ENCODE data around the gene ZNF226.
"Not testable (repeated sequence)": the region's sequence is repeated elsewhere in the genome, so short reads cannot be mapped to it uniquely, and the experiment has no call there.

Gene ZNF226

GRCh38 chr19:44164673-44165512, at the start of gene ZNF226:
TSS of gene ZNF226 (plus strand) at chr19:44165100. CDS start at chr19:44170081, 4,981 bp downstream.
- peak within 1 kb of the TSS; percentile 48 for H3K27ac ChIP-seq (ENCODE audit: low read depth, low read length)
- peak within 1 kb of the TSS; percentile 97 to 99 for H3K4me3 ChIP-seq (ENCODE audit: low read depth in 1 of 2, low read length in 2 of 2)
- peaks cover 29 to 41% of the 10 kb centered on the region in 2 donors for H3K9me3 ChIP-seq (ENCODE audit: control insufficient read depth in 1 of 2, low read length in 2 of 2)
- H3K27me3 ChIP-seq (ENCODE audit: control insufficient read depth in 1 of 2, insufficient read depth in 2 of 2, low read length in 2 of 2), result no peaks in the 10 kb centered on the region
- peaks cover 26 to 31% of the 10 kb centered on the region in 2 donors for H3K36me3 ChIP-seq (ENCODE audit: control insufficient read depth in 1 of 2, insufficient read depth in 2 of 2, low read length in 2 of 2)
- H3K4me1 ChIP-seq (ENCODE audit: control insufficient read depth in 1 of 2, insufficient read depth in 2 of 2, low read length in 2 of 2), result peaks cover 6 to 8% of the 10 kb centered on the region in 2 donors
- peak within 1 kb of the TSS; percentile 79 to 81 for H3K9ac ChIP-seq (ENCODE audit: low read depth in 1 of 2, low read length in 2 of 2)

GRCh38 chr19:44121162-44121561, 43.7 kb upstream of the ZNF226 start:
- peaks cover 12 to 69% of the 10 kb centered on the region in 2 donors for H3K36me3 ChIP-seq (ENCODE audit: control insufficient read depth in 1 of 2, insufficient read depth in 2 of 2, low read length in 2 of 2)

GRCh38 chr19:44131955-44132354, 32.9 kb upstream of the ZNF226 start:
- Histone ChIP-seq H3K36me3 (ENCODE audit: control insufficient read depth in 1 of 2, insufficient read depth in 2 of 2, low read length in 2 of 2) (peaks cover 19 to 43% of the 10 kb centered on the region in 2 donors), H3K4me1 (ENCODE audit: control insufficient read depth in 1 of 2, insufficient read depth in 2 of 2, low read length in 2 of 2) (no peaks in the 10 kb centered on the region), H3K27me3 (ENCODE audit: control insufficient read depth in 1 of 2, insufficient read depth in 2 of 2, low read length in 2 of 2) (no peaks in the 10 kb centered on the region), H3K9ac (ENCODE audit: low read depth in 1 of 2, low read length in 2 of 2) (no peak overlapping the region), H3K4me3 (ENCODE audit: low read depth in 1 of 2, low read length in 2 of 2) (peak overlapping the region in 1 of 2 donors; percentile 6), H3K27ac (ENCODE audit: low read depth, low read length) (no peak overlapping the region), H3K9me3 (ENCODE audit: control insufficient read depth in 1 of 2, low read length in 2 of 2) (peaks cover 40 to 50% of the 10 kb centered on the region in 2 donors)

More at GRCh38 chr19:44121162-44121561, 43.7 kb upstream of the ZNF226 start:
- peaks cover 5 to 19% of the 10 kb centered on the region in 2 donors for H3K9me3 ChIP-seq (ENCODE audit: control insufficient read depth in 1 of 2, low read length in 2 of 2)
- not testable (repeated sequence) for H3K9ac ChIP-seq (ENCODE audit: low read depth in 1 of 2, low read length in 2 of 2); H3K27me3 ChIP-seq (ENCODE audit: control insufficient read depth in 1 of 2, insufficient read depth in 2 of 2, low read length in 2 of 2); H3K4me1 ChIP-seq (ENCODE audit: control insufficient read depth in 1 of 2, insufficient read depth in 2 of 2, low read length in 2 of 2); H3K27ac ChIP-seq (ENCODE audit: low read depth, low read length); H3K4me3 ChIP-seq (ENCODE audit: low read depth in 1 of 2, low read length in 2 of 2)

DNA sequence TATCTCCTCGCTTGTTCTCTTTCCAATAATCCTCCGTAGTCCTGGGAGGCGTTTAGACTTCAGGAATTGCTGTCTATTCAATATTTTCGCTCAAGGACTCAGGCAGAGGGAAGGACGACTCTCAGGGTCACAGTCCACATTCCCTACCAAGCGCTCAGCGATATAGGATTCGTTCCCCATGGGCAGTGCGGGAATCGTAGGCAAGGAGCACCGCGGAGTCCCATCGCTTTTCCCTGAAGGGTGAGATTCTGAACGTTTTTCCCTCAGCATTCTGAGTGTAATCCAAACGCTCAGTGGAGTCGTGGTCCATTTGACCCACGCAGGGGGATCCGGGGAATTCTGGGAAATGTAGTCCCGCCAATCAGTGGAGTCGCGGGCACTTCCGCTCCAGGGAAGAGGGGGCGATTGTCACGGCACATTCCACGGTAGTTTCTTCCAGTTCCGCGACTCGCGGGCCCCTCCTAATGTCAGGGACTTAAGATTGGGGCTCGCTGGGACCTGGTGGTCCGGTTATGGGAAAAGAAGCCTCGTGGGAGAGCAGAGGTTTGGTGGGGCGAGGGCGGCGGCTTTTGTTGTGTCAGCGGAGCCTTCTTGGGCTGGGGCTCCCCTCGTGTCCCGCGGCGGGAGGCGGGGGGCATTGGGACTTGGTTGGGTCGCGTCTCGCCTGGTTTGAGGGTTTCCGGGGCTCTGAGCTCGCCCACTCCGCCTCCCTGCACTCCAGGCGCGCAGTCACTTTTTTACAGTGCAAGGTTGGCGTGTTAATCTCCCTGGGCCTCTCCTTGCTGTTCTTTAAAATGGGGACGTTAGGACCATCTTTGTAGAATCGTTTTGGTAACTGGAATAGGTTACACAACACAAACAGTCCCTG, 23.5 kb upstream of the ZNF226 start, which contains the start of gene ZNF234:
Gene ZNF234, plus strand, starts transcription at position 364 of the 868 bp plus-strand sequence. CDS start 3,079 bp downstream, outside the sequence.
- H3K9ac ChIP-seq (ENCODE audit: low read depth in 1 of 2, low read length in 2 of 2), result peak within 1 kb of the TSS; percentile 63 to 67
- H3K4me1 ChIP-seq (ENCODE audit: control insufficient read depth in 1 of 2, insufficient read depth in 2 of 2, low read length in 2 of 2), result peaks cover 9% of the 10 kb centered on the region in 2 donors
- H3K27me3 ChIP-seq (ENCODE audit: control insufficient read depth in 1 of 2, insufficient read depth in 2 of 2, low read length in 2 of 2), result no peaks in the 10 kb centered on the region
- H3K9me3 ChIP-seq (ENCODE audit: control insufficient read depth in 1 of 2, low read length in 2 of 2), result no peaks in the 10 kb centered on the region
- H3K36me3 ChIP-seq (ENCODE audit: control insufficient read depth in 1 of 2, insufficient read depth in 2 of 2, low read length in 2 of 2), result peaks cover 12 to 13% of the 10 kb centered on the region in 2 donors
- peak within 1 kb of the TSS; percentile 46 for H3K27ac ChIP-seq (ENCODE audit: low read depth, low read length)
- peak within 1 kb of the TSS; percentile 91 to 96 for H3K4me3 ChIP-seq (ENCODE audit: low read depth in 1 of 2, low read length in 2 of 2)

DNA sequence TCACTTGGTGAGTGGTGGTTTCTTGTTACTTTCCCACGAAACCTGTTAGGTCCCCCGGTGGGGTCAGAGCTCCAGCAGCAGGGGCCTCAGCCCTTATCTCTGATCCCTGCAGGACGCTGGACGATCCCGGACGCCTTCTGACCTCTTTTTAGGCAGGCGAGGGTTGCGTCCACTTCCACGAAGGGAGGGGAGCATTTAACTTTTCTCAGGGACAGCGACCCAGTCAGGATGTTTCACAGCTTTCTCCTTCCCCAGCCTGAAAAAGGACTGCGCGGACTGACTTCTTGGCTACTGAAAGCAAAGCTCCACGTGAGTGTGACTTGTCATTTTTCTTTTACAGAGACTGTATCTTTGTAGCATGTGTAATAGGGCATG, 22.9 kb upstream of the ZNF226 start:
- H3K27ac ChIP-seq (ENCODE audit: low read depth, low read length), result no peak overlapping the region
- H3K4me1 ChIP-seq (ENCODE audit: control insufficient read depth in 1 of 2, insufficient read depth in 2 of 2, low read length in 2 of 2), result peaks cover 9% of the 10 kb centered on the region in 2 donors
- no peaks in the 10 kb centered on the region for H3K9me3 ChIP-seq (ENCODE audit: control insufficient read depth in 1 of 2, low read length in 2 of 2)
- peaks cover 12 to 13% of the 10 kb centered on the region in 2 donors for H3K36me3 ChIP-seq (ENCODE audit: control insufficient read depth in 1 of 2, insufficient read depth in 2 of 2, low read length in 2 of 2)
- peak overlapping the region; percentile 91 to 96 for H3K4me3 ChIP-seq (ENCODE audit: low read depth in 1 of 2, low read length in 2 of 2)
- H3K9ac ChIP-seq (ENCODE audit: low read depth in 1 of 2, low read length in 2 of 2), result peak overlapping the region; percentile 63 to 67
- no peaks in the 10 kb centered on the region for H3K27me3 ChIP-seq (ENCODE audit: control insufficient read depth in 1 of 2, insufficient read depth in 2 of 2, low read length in 2 of 2)

DNA sequence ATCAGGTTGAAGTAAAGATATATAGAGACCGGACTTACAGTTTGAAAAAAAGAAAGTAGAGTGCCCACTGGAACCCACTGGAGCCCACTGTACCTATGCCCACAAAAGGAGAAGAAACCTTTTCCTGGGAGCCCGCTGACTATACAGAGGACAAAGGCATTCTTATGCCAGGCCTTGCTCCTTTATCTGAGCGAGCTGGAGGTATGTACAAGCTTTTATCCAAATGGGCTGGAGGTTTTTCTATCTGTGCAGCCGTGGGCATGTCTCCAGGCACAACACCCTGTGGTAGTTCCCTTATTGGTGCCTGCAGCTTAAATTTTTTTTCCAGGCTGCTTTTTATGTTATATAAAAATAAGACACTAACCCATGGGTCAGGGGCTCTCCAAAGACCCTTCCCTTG, 15.1 kb upstream of the ZNF226 start:
- peaks cover 14 to 16% of the 10 kb centered on the region in 2 donors for H3K9me3 ChIP-seq (ENCODE audit: control insufficient read depth in 1 of 2, low read length in 2 of 2)
- H3K27ac ChIP-seq (ENCODE audit: low read depth, low read length), result no peak overlapping the region
- H3K4me3 ChIP-seq (ENCODE audit: low read depth in 1 of 2, low read length in 2 of 2), result no peak overlapping the region
- no peaks in the 10 kb centered on the region for H3K27me3 ChIP-seq (ENCODE audit: control insufficient read depth in 1 of 2, insufficient read depth in 2 of 2, low read length in 2 of 2)
- H3K36me3 ChIP-seq (ENCODE audit: control insufficient read depth in 1 of 2, insufficient read depth in 2 of 2, low read length in 2 of 2), result peaks cover 40 to 74% of the 10 kb centered on the region in 2 donors
- H3K4me1 ChIP-seq (ENCODE audit: control insufficient read depth in 1 of 2, insufficient read depth in 2 of 2, low read length in 2 of 2), result no peaks in the 10 kb centered on the region
- H3K9ac ChIP-seq (ENCODE audit: low read depth in 1 of 2, low read length in 2 of 2), result no peak overlapping the region

DNA sequence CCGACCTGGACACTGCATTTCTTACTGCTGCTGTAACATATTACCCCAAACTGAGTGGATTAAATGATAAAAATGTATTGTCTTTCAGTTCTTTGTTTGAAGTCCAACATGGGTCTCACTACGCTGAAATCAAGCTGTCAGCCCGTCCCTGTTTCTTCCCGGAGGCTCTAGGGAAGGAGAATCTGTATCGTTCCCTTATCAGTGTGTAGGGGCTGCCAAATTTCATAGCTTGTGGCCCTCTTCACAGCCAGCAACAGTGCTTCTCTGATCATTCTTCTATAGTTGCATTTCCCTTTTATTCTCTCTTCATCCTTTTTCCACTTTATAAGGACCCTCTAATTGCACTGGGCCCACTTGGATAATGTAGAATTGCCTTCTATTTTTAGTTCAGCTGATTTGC, 13.4 kb upstream of the ZNF226 start:
- H3K36me3 ChIP-seq (ENCODE audit: control insufficient read depth in 1 of 2, insufficient read depth in 2 of 2, low read length in 2 of 2), result peaks cover 40 to 78% of the 10 kb centered on the region in 2 donors
- H3K9ac ChIP-seq (ENCODE audit: low read depth in 1 of 2, low read length in 2 of 2), result no peak overlapping the region
- no peak overlapping the region for H3K4me3 ChIP-seq (ENCODE audit: low read depth in 1 of 2, low read length in 2 of 2)
- H3K27me3 ChIP-seq (ENCODE audit: control insufficient read depth in 1 of 2, insufficient read depth in 2 of 2, low read length in 2 of 2), result no peaks in the 10 kb centered on the region
- no peak overlapping the region for H3K27ac ChIP-seq (ENCODE audit: low read depth, low read length)
- H3K4me1 ChIP-seq (ENCODE audit: control insufficient read depth in 1 of 2, insufficient read depth in 2 of 2, low read length in 2 of 2), result no peaks in the 10 kb centered on the region
- peaks cover 24 to 27% of the 10 kb centered on the region in 2 donors for H3K9me3 ChIP-seq (ENCODE audit: control insufficient read depth in 1 of 2, low read length in 2 of 2)

- peaks cover 55 to 64% of the 10 kb centered on the region in 2 donors for H3K9me3 ChIP-seq (ENCODE audit: control insufficient read depth in 1 of 2, low read length in 2 of 2)
- H3K4me3 ChIP-seq (ENCODE audit: low read depth in 1 of 2, low read length in 2 of 2), result peak overlapping the region in 1 of 2 donors; percentile 12
Observed at GRCh38 chr19:44156475-44156874, 8.4 kb upstream of the ZNF226 start.

DNA sequence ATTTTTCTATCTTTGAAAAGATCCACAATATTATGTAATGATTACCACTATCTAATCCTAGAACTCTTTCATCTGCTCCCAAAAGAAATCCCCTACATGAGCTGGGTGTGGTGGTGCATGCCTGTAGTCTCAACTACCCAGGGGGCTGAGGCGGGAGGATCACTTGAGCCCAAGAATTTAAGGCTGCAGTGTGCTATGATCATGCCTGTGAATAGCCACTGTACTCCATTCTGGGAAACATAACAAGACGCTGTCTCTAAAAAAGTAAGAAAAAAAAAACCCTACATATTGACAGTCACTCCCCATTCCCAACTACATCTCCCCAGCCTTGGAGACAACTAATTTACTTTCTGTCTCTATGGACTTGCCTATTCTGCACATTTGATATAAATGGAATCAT, 1.1 kb upstream of the ZNF226 start:
- H3K9me3 ChIP-seq (ENCODE audit: control insufficient read depth in 1 of 2, low read length in 2 of 2), result peaks cover 27 to 42% of the 10 kb centered on the region in 2 donors
- no peak overlapping the region for H3K27ac ChIP-seq (ENCODE audit: low read depth, low read length)
- peaks cover 20% of the 10 kb centered on the region in 2 donors for H3K36me3 ChIP-seq (ENCODE audit: control insufficient read depth in 1 of 2, insufficient read depth in 2 of 2, low read length in 2 of 2)
- peaks cover 6 to 8% of the 10 kb centered on the region in 2 donors for H3K4me1 ChIP-seq (ENCODE audit: control insufficient read depth in 1 of 2, insufficient read depth in 2 of 2, low read length in 2 of 2)
- H3K9ac ChIP-seq (ENCODE audit: low read depth in 1 of 2, low read length in 2 of 2), result no peak overlapping the region
- no peaks in the 10 kb centered on the region for H3K27me3 ChIP-seq (ENCODE audit: control insufficient read depth in 1 of 2, insufficient read depth in 2 of 2, low read length in 2 of 2)
- no peak overlapping the region for H3K4me3 ChIP-seq (ENCODE audit: low read depth in 1 of 2, low read length in 2 of 2)

More at GRCh38 chr19:44156475-44156874, 8.4 kb upstream of the ZNF226 start:
- no peak overlapping the region for H3K9ac ChIP-seq (ENCODE audit: low read depth in 1 of 2, low read length in 2 of 2)
- H3K36me3 ChIP-seq (ENCODE audit: control insufficient read depth in 1 of 2, insufficient read depth in 2 of 2, low read length in 2 of 2), result peaks cover 33 to 53% of the 10 kb centered on the region in 2 donors
- H3K27ac ChIP-seq (ENCODE audit: low read depth, low read length), result no peak overlapping the region
- no peaks in the 10 kb centered on the region for H3K4me1 ChIP-seq (ENCODE audit: control insufficient read depth in 1 of 2, insufficient read depth in 2 of 2, low read length in 2 of 2)
- H3K27me3 ChIP-seq (ENCODE audit: control insufficient read depth in 1 of 2, insufficient read depth in 2 of 2, low read length in 2 of 2), result no peaks in the 10 kb centered on the region

Measured in duodenal mucosa (tissue), 2 donors.